Left cardiac atrium (tissue), 4 donors: ENCODE data around the gene CPA2. TPM values are rescaled to one million over a fixed set of nuclear protein-coding genes. Genes with fewer than 3 reads are reported as not detected.

ENCODE experiments used
- ATAC-seq, 2 donors: fragments of 200-7000 bp; cut with Tn5 transposase; one replicate each; pipeline ENCODE4 v1.9.1; 2020; ENCODE audit warnings: mild to moderate bottlenecking in 2 of 2, moderate library complexity in 2 of 2
- DNase-seq: peaks from one replicate; pipeline ENCODE4 v3.0.0-alpha.2; 2020
- intact Hi-C, 2 donors: fragments of 100-400 bp; cut with DNase I; formaldehyde crosslinking; loops; one replicate each; pipeline versions ENCODE4 v1.14.1 to v1.15.1; 2022 to 2023
- total RNA-seq, 2 donors: library from RNA; stranded (reverse); fragmentation: NEBNext Ultra II Directional; extraction: Animal tissue kit (Norgen Biotek cat#: 25700); gene quantifications; one replicate each; pipeline ENCODE4 v1.2.1, GENCODE V29; 2021
- donor health status: DM: no; HTN: yes; CAD: no.
- donor health status: DM: no; HTN: yes; CAD: no; lungs with severe emphysema.
- donor health status: DM: yes; HTN: yes; CAD: no.
- donor health status: Dilated cardiomyopathy.

Gene CPA2
- total RNA-seq, 2 donors from 2014 or later, result 0.38 TPM; not detected in 1

GRCh38 chr7:130338233-130338632, 71.6 kb downstream of the CPA2 start:
- no peak for DNase-seq
- intact Hi-C loops, result no loop called here
- ATAC-seq, result no peak

Other genes with a start within 250 kb of the CPA2 start
- gene ZC3HC1, start 215.5 kb upstream of the CPA2 start, total RNA-seq, result 10 to 100 TPM; 16.0 to 16.2 TPM
- gene KLHDC10, start 196.3 kb upstream of the CPA2 start, total RNA-seq, result 10 to 100 TPM; 23.8 to 28.5 TPM
- 10 to 100 TPM in 1 of 2 donors, 1 to 10 TPM in 1; 9.4 to 11.2 TPM for gene TMEM209, start 61.5 kb upstream of the CPA2 start, total RNA-seq
- not detected for gene SSMEM1, start 59.0 kb upstream of the CPA2 start, total RNA-seq
- gene CPA4, start 26.3 kb downstream of the CPA2 start, total RNA-seq, result 1 to 10 TPM; 3.5 to 3.8 TPM
- not detected for gene CPA5, start 78.0 kb downstream of the CPA2 start, total RNA-seq
- gene CPA1, start 113.6 kb downstream of the CPA2 start, total RNA-seq, result under 1 TPM; 0.29 TPM
- gene CEP41, start 174.2 kb downstream of the CPA2 start, total RNA-seq, result 1 to 10 TPM; 6.2 to 7.0 TPM
- gene MEST, start 225.2 kb downstream of the CPA2 start, total RNA-seq, result 10 to 100 TPM; 68.0 to 96.5 TPM